ENCODE results near the gene WWC2.

GRCh38 chr4:183257808-183258207 is 158.8 kb downstream of the WWC2 start:
- TF ChIP-seq POLR2A (IDR thresholded peaks at IDR 0.05), result no peak
- no peak for TF ChIP-seq CTCF (IDR thresholded peaks at IDR 0.05)
- no peak for TF ChIP-seq POLR2AphosphoS5 (IDR thresholded peaks at IDR 0.05)
- no peak for TF ChIP-seq EP300 (IDR thresholded peaks at IDR 0.05; ENCODE audit: low read depth)
